Limb (tissue), 2 donors: Measurements from ENCODE around the gene TYW5.

Experiments used
- DNase-seq, 2 donors: peaks; one replicate each; pipeline ENCODE4 v3.0.0-alpha.2; 2016; ENCODE audit errors: extremely low spot score in 2 of 2

TYW5 gene, protein sequence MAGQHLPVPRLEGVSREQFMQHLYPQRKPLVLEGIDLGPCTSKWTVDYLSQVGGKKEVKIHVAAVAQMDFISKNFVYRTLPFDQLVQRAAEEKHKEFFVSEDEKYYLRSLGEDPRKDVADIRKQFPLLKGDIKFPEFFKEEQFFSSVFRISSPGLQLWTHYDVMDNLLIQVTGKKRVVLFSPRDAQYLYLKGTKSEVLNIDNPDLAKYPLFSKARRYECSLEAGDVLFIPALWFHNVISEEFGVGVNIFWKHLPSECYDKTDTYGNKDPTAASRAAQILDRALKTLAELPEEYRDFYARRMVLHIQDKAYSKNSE

GRCh38 chr2:199955339-199956061, at the start of gene TYW5, which contains the start of gene MAIP1:
TYW5 (minus strand) TSS chr2:199955491; CDS start chr2:199955470, 21 bp downstream.
MAIP1 (plus strand) TSS chr2:199955582; CDS start chr2:199955799, 217 bp downstream.
- DNase-seq: peak; percentile 81 to 89

- no peak for DNase-seq
Measured at GRCh38 chr2:200003444-200003843, 48.2 kb upstream of the TYW5 start.

- no peak for DNase-seq
Measured at GRCh38 chr2:200000444-200001163, 45.3 kb upstream of the TYW5 start.

GRCh38 chr2:199999166-199999565, 43.9 kb upstream of the TYW5 start:
- DNase-seq: no peak

GRCh38 chr2:199997296-199997695, 42.0 kb upstream of the TYW5 start:
- DNase-seq: no peak

GRCh38 chr2:199994896-199995295, 39.6 kb upstream of the TYW5 start:
- DNase-seq: no peak

- DNase-seq: no peak
Measured at GRCh38 chr2:199994371-199994770, 39.1 kb upstream of the TYW5 start.

GRCh38 chr2:199992296-199992695, 37.0 kb upstream of the TYW5 start:
- DNase-seq: no peak

DNA sequence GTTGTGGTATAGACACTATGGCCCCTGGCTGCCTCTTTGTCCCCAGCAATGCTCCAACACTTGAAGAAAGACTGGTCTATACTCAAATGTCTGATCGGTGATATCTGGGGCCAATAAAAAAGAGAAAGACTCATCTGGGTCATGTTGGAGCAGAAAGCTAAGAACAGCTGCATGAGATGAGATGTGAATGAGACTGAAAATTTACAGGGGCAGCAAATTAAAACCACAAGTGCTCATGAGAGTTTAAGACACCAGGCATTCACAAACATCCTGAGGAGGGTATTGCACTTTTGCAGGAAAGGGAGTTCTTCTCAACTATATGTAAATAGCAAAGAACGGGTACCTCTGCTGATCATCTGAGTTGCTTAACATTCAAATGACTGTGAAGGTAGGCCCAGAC, 36.4 kb upstream of the TYW5 start:
- DNase-seq: no peak

DNA sequence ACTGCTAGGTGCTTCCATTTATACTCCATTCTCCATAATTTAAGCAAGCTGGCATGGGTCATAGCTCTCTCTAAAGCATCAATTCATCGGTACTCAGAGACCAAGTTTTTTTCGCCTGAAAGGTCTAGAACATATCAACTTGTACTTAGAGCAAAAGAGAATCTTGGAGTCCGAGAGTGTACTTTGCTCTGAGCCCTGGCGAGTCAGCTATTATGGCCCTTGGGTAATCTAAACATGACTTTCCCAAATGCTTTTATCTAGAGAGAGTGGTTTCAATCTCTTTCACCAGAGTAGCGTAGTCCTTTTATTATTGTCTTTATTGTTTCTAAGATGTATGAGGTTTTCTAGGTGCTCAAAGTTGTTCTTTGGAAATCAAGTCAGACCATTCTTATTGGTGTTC, 34.5 kb upstream of the TYW5 start:
- no peak for DNase-seq

DNA sequence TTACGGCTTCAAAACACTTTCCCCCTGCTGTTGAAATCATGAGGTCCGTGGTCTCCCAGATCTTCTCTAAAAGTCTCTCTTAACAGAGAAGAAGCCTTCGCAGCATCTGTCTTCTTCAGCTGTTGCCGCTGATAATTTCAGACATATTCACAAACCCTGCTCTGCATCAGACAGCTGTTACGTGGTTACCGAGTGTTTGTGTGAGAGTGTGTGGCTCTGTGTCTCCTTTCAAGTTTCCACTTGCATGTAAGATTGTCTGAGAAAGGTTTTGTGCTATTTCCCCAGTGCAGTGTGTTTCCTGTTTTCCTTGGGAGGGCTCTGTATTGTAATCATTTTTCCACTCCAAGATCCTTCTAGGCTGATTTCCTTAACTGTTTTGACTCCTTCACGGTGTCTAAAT, 32.9 kb upstream of the TYW5 start:
- DNase-seq: peak; percentile 44 to 82

- no peak for DNase-seq
Measured at GRCh38 chr2:199987586-199987985, 32.3 kb upstream of the TYW5 start.

DNA sequence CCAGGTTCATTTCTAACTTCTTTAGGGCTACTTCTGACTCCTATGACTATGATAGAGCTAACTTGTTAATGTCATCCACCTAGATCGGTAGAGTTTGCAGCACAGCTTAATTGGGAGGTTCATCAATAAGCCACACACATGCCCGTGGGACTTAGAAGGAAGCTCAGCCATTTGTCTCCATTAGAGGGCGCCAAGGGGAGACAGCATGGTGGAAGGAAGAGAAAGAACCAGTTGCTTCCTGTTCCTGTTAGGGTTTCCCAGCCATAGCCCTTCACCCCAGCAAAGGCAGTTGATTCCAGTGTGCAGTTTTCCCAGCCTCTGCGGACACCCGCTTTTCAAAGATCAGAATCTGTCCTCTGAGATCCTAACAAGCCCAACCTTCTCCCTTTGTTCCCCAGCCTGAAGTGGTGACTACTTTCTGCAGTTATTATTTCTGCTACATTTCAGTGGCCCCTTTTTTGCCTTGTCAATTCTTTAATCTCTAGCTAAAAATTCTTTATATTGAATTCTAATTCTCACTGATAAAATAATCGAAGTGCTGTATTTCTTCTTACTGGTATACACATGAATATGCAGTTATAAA, 30.4 kb upstream of the TYW5 start:
- DNase-seq: peak; percentile 48 to 64

DNA sequence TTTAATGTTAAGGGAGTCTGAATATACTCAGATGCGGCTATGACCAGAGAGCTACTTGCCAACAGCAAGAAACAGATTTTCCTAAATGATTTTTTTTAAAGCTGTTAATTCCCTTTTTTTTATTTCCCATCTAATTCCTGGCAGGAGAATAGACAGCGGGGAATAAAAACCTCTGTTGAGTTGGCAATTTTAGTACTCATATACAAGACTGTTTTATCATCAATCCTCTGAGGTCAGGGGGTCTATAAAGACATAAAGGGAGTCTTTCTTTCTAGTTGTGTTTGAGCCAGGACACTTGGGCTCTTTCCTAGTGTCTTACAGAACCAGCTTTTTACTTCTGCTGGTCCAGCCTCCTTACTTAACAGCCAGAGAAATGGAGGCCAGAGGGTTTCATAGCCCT, 29.5 kb upstream of the TYW5 start:
- DNase-seq: peak in 1 of 2 donors; percentile 74

- DNase-seq: no peak
Measured at GRCh38 chr2:199984159-199984558, 28.9 kb upstream of the TYW5 start.

GRCh38 chr2:199983534-199983933, 28.2 kb upstream of the TYW5 start:
- DNase-seq: no peak

DNA sequence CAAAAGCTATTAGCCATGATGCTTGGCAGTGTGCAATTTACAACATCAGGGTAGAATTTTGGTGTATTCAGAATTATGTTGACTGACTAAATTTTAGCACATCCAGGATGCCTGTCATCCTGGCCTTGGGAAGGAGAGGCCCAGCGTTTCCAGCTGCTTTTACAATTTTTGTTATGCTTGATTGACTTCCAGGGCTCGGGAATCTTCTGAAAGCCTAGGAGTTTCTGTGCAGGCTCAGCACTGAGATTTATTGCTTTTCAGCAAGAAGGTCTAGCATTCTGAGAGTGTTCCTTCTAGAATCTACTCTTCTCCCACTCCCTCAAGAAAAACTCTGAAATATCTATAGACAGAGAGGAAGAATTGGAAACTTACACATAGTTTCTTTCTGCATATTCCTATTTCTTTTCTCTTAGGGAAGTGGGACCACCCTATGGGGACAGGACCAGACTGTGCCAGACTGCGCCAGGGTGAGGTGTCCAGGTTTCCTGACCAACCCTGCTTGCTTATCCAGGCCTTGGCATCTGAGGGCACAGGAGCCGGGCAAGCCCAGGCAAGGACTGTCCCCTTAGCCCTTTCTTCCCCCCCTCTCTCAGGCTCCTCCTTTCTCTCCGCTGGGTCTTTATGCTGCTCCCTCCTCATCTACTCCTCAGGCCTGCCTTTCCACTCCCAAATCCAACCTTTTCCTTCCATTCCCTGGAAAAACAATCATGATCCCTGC, 27.0 kb upstream of the TYW5 start:
- no peak for DNase-seq

DNA sequence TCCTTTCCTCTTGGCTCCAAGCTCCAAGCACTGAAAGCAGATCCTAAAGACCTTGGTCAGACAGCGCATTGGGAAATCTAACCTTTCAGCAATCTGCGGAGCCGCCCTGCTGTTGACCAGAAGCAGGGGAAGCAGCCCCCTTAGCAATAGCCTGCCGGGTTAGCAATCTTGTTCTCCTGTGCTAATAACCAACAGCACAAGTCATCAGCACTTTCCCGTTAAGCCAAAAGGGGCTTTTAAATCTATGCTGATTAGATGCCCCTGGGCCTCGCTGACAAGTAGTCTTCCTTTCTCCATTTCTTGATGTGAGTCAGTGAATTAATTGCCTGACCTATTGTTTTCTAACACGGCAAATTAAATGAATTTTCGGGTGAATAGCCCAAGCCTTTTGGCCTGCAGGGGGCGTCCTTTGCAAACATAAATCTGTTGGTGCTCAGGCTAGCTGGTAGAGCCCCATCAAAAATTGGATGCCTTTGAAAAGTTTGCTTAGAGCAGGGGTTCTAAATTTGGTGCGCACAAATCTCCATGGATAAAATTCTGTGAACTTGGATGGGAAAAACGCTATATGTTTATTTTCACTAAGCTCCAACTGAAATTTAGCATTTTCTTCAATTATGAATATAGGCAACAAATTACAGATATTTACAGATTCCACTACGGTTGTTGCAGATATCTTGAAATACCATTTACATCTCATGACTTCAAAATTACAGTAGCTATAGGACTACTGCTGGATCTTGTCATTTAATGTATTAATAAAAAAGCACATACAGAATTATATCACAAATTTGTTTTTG, 24.7 kb upstream of the TYW5 start:
- DNase-seq: peak; percentile 91 to 92

DNA sequence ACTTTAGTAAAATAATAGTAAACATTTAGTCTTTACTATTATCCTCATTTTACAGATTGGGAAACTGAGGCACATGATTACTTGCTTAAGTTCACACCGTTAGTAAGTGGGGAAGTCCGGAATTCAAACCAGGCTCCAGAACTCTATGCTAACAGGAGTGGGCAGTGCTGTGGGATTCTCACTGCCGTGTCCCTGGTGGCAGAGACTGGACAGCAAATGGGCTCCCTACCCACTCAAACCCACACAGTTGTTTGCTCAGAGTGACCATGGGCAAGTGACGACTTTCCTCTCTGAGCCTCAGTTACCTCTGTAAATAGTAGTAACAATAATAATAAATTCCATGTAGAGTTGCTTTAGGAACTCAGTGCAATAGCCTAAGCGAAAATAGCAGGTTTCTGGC, 24.1 kb upstream of the TYW5 start:
- DNase-seq: no peak

GRCh38 chr2:199977984-199978415, 22.7 kb upstream of the TYW5 start:
- DNase-seq: no peak
